ENCODE results near the gene GPR132.

GPR132 gene

GRCh38 chr14:105080161-105080560, 14.9 kb upstream of the GPR132 start:
- TF ChIP-seq CTCF (conservative IDR thresholded peaks at IDR 0.05; ENCODE audit: control insufficient read depth, insufficient read depth, low read depth, low read length): no peak
- no peak for DNase-seq (ENCODE audit: low read depth)
- H3K4me3 ChIP-seq (ENCODE audit: control insufficient read depth, low read depth, low read length): no peak overlapping the region

GRCh38 chr14:105078294-105078693, 13.1 kb upstream of the GPR132 start:
- no peak for DNase-seq (ENCODE audit: low read depth)
- no peak overlapping the region for H3K4me3 ChIP-seq (ENCODE audit: control insufficient read depth, low read depth, low read length)
- no peak for TF ChIP-seq CTCF (conservative IDR thresholded peaks at IDR 0.05; ENCODE audit: control insufficient read depth, insufficient read depth, low read depth, low read length)

- DNase-seq (ENCODE audit: low read depth): no peak
- TF ChIP-seq CTCF (conservative IDR thresholded peaks at IDR 0.05; ENCODE audit: control insufficient read depth, insufficient read depth, low read depth, low read length): no peak
- no peak overlapping the region for H3K4me3 ChIP-seq (ENCODE audit: control insufficient read depth, low read depth, low read length)
Observed at GRCh38 chr14:105077649-105077995, 12.4 kb upstream of the GPR132 start.

- TF ChIP-seq CTCF (conservative IDR thresholded peaks at IDR 0.05; ENCODE audit: control insufficient read depth, insufficient read depth, low read depth, low read length): no peak
- no peak for DNase-seq (ENCODE audit: low read depth)
- no peak overlapping the region for H3K4me3 ChIP-seq (ENCODE audit: control insufficient read depth, low read depth, low read length)
Observed at GRCh38 chr14:105076805-105077648, 11.8 kb upstream of the GPR132 start.

GRCh38 chr14:105076296-105076804, 11.1 kb upstream of the GPR132 start:
- DNase-seq (ENCODE audit: low read depth): no peak
- H3K4me3 ChIP-seq (ENCODE audit: control insufficient read depth, low read depth, low read length): no peak overlapping the region
- TF ChIP-seq CTCF (conservative IDR thresholded peaks at IDR 0.05; ENCODE audit: control insufficient read depth, insufficient read depth, low read depth, low read length): no peak

GRCh38 chr14:105075379-105076295, 10.4 kb upstream of the GPR132 start:
- H3K4me3 ChIP-seq (ENCODE audit: control insufficient read depth, low read depth, low read length): no peak overlapping the region
- DNase-seq (ENCODE audit: low read depth): no peak
- no peak for TF ChIP-seq CTCF (conservative IDR thresholded peaks at IDR 0.05; ENCODE audit: control insufficient read depth, insufficient read depth, low read depth, low read length)

All from fibroblast of mammary gland (primary cell).